NCI-H82 treated with DMSO at 0.1 percent for 48 hours (cell line): ENCODE data around the gene ATL2.

Experiments
- DNase-seq: peaks from one replicate; lab custom pipeline; 2025; ENCODE audit not compliant: unreplicated experiment; lab: John Stamatoyannopoulos, UW

Gene ATL2

GRCh38 chr2:38255211-38255610, 121.9 kb downstream of the ATL2 start:
- no peak for DNase-seq

- DNase-seq: no peak
Measured at GRCh38 chr2:38254796-38255195, 122.3 kb downstream of the ATL2 start.

DNA sequence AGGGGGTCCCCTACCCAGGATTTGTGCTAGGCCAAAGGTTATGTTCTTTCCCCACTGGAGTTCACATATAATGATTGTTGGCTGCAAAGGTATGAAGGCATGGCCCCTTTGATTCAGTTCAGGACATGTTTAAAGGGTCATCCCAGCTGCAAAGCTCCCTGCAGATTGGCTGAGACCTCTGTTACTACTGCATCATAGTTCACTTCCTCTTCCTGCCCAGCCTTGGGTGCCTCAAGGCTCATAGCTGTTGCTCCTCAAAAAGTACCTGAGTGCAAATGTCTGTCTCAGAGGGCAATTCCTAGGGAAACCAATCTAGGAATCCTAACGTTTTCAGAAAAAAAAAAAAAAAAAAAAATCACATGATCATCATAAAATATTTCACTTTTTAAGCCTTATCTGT, 125.1 kb downstream of the ATL2 start:
- no peak for DNase-seq

DNA sequence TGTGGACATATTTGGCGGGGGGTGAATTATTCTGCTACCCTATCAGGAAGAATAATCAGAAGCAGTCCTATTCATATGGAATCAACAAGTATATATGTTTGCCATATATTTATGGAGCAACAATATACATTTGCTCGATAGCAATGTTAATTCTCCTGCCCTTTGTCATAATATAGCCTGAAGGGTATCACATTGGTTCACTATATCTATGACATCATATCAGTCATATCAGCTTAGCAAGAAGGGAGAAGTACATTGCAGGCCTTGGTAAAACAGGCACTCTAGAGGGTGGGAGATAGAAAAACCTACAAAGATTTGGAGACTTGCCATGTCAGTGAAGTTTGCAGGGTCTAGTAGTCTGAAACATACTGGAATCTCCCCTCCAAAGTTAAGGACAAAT, 128.4 kb downstream of the ATL2 start:
- no peak for DNase-seq

GRCh38 chr2:38248255-38248654, 128.8 kb downstream of the ATL2 start:
- no peak for DNase-seq

GRCh38 chr2:38246105-38246504, 131.0 kb downstream of the ATL2 start:
- DNase-seq: no peak

GRCh38 chr2:38245114-38245641, 131.9 kb downstream of the ATL2 start:
- peak; percentile 31 for DNase-seq

- DNase-seq: no peak
Measured at GRCh38 chr2:38244301-38244700, 132.8 kb downstream of the ATL2 start.
